Bronchial epithelial cell (primary cell): ENCODE data around the gene BBS4. TPM values are rescaled to one million over a fixed set of nuclear protein-coding genes. Genes with fewer than 3 reads are reported as not detected.

ENCODE experiments used
- DNase-seq: peaks from one replicate; pipeline ENCODE4 v3.0.0-alpha.2; 2010; ENCODE audit warnings: low read depth
- FAIRE-seq: peaks from 2 replicates; lab custom pipeline; 2011; peaks lifted over from hg19 to GRCh38; lab: Jason Lieb, UNC
- H3K27me3 ChIP-seq: 2 replicates; pipeline ENCODE4 v1.5.1; 2011; ENCODE audit warnings: low read length; ENCODE audit not compliant: control insufficient read depth, insufficient read depth
- H3K36me3 ChIP-seq: 2 replicates; pipeline ENCODE4 v1.5.1; 2011; ENCODE audit warnings: low read length; ENCODE audit not compliant: control insufficient read depth, insufficient read depth
- H3K4me3 ChIP-seq: 2 replicates; pipeline ENCODE4 v1.5.1; 2011; ENCODE audit warnings: mild to moderate bottlenecking, low read depth, low read length, control low read depth
- CTCF ChIP-seq: IDR thresholded peaks from 2 replicates; pipeline ENCODE4 v1.5.1; 2011; ENCODE audit warnings: mild to moderate bottlenecking, moderate library complexity, low read length, control low read depth, inconsistent platforms; ENCODE audit not compliant: insufficient read depth, severe bottlenecking
- total RNA-seq: library from RNA; depleted of rRNA; stranded (reverse); fragments of >200 nt; gene quantifications from 2 replicates; pipeline ENCODE4 v1.2.1, GENCODE V29; 2014

Gene BBS4
- total RNA-seq, 1 donor from 2014 or later: 7.1 TPM

- no peak for TF ChIP-seq CTCF
- Histone ChIP-seq H3K36me3 (no peaks in the 10 kb centered on the region), H3K4me3 (no peak overlapping the region), H3K27me3 (no peaks in the 10 kb centered on the region)
- FAIRE-seq (no peak), DNase-seq (no peak)
These were observed 54.2 kb downstream of the BBS4 start for GRCh38 chr15:72740219-72740618.

GRCh38 chr15:72749700-72750099, 63.7 kb downstream of the BBS4 start:
- H3K27me3 ChIP-seq: no peaks in the 10 kb centered on the region
- FAIRE-seq (no peak), DNase-seq (no peak)
- H3K36me3 ChIP-seq: peaks cover 4% of the 10 kb centered on the region
- H3K4me3 ChIP-seq: no peak overlapping the region
- TF ChIP-seq CTCF: no peak

- no peaks in the 10 kb centered on the region for H3K27me3 ChIP-seq
- FAIRE-seq (no peak), DNase-seq (no peak)
- H3K36me3 ChIP-seq: peaks cover 14% of the 10 kb centered on the region
- no peak overlapping the region for H3K4me3 ChIP-seq
- no peak for TF ChIP-seq CTCF
These were observed 65.9 kb downstream of the BBS4 start for GRCh38 chr15:72751751-72752455.

- DNase-seq: no peak
- H3K27me3 ChIP-seq: no peaks in the 10 kb centered on the region
- no peak overlapping the region for H3K4me3 ChIP-seq
- FAIRE-seq: no peak
- H3K36me3 ChIP-seq: peaks cover 19% of the 10 kb centered on the region
- no peak for TF ChIP-seq CTCF
These were observed 68.1 kb downstream of the BBS4 start for GRCh38 chr15:72754096-72754495.

- Histone ChIP-seq H3K4me3 (no peak overlapping the region), H3K36me3 (peaks cover 25% of the 10 kb centered on the region), H3K27me3 (no peaks in the 10 kb centered on the region)
- no peak for FAIRE-seq
- no peak for TF ChIP-seq CTCF
- DNase-seq: peak; percentile 71
These were observed 72.2 kb downstream of the BBS4 start for GRCh38 chr15:72758182-72758581.
